ENCODE measurements around the gene FAM117A.

The FAM117A gene

DNA sequence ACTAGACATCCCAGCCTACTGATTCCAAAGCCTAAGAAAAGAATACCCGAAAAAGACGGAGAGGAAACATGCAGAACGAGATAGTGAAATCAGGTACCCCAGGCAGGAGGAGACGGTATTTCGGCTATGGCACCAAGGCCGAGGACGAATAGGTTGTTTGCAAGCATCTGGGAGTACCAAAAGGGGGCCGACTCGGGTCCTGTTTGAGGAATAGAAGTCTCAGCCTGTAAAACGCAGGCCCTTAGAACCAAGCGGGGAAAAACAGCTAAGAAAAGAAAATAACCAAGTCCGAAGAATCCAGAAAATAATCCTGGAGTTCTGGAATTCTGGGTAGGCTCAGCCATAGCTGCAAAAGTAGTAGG, 56.7 kb downstream of the FAM117A start:
- DNase-seq = no peak

DNA sequence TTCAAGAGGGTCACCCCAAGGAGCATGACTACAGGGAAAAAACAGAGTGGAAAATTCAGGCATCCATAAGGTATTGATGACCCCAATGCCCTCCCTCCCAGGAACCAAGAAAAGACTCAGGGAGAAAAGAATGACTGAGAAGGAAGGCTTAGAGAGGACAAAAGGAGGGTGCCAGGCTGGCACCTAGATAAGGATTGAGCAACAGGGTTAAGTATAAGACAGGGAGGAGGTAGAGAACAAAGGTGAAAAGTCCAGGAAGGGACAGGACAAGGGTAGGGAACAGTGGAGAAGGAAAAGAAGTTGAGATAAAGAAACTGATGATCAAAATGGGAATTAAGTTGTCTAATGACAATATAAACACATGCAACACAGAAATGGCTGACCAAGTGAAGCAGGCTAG, 58.7 kb downstream of the FAM117A start:
- no peak for DNase-seq

DNA sequence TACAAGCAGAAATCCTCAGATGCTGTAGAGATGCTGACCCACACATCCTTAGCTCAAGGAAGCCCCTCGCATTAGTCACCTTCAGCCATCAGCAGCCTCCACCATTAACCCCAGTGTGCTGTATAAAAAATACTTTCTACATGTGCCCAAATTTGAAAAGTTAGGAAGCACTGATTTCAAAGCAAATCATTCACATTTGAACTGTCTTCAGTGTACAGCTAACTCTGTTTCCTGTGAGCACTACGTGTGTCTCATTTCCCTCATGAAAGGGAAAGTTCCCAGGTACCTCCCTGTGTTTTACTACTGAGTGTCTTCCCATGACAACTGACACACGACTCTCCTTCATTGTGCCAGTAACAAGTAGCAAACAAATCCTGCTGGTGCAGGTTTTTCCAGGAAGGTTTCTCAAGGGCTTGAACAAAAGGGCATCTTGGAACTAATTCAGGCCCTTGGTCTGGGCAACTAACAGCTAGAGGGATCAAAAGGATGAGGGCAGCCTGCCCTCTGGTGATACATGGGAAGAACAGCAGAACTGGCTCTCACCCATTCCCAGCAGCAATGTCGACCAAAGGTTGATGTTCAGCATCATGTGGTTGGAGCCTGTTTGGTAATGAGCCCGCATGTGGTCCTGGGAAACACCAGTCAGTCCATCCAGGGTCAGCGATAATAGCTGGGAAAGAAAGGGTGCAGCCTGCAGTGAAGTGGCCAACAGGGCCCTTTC, 60.2 kb downstream of the FAM117A start:
- peak; percentile 55 for DNase-seq

DNA sequence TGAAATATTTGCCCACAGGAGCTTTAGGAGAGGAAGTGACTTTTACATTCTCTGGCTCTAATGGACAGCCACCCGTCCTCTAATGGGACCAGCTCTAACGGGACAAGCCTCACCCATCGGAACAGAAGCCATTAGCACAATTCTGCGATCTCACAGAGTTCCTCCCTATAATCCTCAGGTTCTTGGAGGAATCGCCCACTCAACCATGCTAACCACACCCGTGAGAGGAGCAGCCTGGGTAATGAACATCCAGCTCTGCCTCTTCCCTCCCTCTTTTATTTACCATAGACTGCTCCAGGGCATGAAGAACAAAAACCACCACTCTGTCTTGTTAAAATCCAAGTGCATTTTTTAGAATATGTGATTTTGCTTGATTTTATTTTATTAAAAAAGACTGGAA, 63.0 kb downstream of the FAM117A start:
- DNase-seq = no peak

DNA sequence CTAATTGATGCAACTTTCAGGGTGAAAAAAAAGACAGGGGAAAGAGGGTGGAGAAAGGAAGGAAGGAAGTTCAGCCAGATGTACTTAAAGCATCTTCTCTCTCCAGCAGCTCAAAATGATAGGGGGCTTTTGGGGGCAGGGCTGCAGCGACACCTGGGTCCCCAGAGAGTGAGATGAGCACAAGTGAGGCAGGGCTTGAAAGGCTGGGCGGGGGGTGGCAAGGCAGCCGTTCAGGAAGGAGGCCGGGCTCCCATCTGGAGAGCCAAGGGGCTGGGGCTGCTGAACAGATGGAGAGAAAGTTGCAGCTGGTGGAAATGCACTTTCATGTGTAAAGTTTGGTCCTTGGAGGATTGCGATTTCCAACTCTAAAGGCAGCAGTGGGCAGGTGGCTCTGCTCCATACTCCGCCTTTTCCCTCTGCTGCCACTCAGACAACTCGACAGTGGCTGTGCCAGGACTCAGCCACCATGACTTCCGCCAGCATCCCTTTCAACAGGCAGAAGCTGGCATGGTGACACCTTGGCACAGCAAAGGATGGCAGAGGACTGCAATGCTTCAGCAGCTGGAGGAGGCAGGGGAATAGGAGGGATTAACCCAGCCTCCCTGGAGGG, 63.9 kb downstream of the FAM117A start:
- no peak for DNase-seq

DNA sequence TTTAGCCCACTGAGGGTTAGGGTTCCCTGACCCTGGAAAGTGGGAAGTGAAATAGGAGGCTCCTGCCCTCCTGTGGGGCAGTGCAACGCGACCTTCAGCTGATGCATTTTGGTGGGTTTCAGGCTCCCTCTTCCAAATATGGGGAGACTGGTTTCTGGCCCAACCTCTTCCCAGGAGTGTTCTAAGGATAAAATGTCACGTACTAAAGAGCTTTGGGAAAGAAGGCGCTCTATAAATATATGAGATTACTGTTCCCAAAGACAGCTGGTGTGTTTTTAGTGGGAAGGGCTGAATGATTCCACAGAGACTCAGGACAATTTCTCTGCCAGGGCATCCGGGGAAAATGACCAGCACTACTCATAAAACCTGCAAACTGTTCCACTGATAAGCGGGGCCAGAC, 65.9 kb downstream of the FAM117A start:
- DNase-seq = no peak

DNA sequence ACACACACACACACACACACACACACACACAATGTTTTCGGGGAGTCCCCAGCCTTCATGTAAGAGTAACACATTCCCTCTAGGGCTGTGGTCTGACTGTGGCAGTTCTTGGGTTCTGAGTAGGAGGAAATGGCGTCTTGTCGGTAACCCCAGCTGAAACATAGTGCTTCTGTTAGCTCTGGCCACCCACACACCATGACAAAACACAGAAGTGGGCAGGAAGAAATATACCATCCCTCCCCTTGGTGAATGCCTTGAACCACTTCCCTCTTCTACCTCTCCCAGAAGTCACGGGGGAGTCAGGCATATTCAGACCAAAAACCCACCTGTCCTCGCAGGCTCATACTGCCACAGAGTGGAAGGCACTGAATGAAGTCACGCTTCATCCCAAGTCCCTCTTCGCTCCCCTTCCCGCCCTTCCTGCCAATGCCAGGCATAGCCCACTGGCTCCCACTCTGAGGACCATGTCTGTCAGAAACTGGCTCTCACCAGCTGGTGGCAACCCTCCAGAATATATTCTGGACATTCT, 67.6 kb downstream of the FAM117A start:
- DNase-seq = peak; percentile 91

DNA sequence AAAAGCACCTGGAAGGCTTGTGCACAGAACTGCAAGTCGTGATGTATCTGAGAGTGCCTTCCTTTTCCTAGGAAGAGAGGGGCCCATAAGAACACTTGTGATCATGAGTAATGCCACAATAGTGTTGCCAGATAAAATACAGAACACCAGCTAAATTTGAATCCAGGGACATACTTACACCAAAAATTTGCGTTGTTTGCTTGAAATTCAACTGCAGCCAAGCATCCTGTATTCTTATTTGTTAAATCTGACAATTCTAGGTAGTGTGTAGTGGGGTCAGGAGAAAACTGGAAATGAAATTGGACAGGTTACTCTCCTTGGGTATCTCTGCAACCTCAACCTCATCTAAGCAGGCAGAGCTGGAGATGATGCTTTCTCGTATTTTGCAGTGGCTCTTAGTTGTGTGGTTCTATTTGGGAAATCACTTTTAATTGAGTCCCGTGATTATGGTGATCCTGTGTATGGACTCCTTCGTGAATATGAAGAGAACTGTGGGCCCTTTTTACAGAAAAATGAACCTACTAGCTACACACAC, 68.2 kb downstream of the FAM117A start:
- DNase-seq = no peak

- DNase-seq = peak; percentile 45
These were observed 68.9 kb downstream of the FAM117A start for GRCh38 chr17:49694847-49695697.

DNA sequence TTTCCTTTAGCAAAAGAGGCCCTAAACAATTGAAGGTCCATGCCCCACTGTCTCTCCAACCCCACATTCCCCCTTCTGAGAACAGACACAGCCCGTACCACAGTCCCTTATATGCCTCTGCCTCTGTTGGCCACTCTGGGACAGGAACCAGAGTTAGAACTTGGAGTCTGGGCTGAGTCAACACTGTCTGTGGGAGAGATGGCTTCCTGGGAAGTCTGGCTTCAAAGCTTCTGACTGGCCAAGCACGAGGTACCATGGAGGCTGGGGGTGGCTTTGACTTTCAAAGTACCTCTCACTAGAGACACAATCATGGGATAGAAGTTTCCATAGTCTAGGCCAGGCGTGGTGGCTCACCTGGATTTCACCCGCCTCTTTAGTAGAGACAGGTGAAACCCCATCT, 71.2 kb downstream of the FAM117A start:
- no peak for DNase-seq

DNA sequence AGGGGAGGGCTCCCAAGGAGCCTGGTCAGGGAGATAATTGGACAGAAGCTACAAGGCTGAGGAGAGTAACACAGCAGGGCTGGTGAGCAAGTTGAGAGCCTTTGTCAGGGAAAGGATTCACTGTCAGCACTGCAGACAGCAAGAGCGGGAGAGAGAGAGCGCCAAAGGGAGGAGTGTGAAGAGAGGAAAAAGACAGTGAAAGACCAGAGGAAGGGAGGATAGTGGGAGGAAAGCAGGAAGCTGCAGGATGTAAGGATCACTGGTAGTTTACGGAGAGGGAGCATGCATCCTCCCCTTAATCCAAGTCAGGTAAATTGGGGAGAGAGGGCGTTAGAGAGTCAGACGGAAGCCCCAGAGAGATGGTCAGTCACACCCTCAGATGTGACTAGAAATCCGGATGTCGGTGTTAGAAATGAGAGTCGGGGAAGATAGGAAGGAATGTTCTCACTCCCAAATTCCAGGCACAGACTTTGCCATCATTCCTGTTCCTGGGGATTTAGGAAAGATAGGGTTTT, 72.2 kb downstream of the FAM117A start:
- DNase-seq = no peak

DNA sequence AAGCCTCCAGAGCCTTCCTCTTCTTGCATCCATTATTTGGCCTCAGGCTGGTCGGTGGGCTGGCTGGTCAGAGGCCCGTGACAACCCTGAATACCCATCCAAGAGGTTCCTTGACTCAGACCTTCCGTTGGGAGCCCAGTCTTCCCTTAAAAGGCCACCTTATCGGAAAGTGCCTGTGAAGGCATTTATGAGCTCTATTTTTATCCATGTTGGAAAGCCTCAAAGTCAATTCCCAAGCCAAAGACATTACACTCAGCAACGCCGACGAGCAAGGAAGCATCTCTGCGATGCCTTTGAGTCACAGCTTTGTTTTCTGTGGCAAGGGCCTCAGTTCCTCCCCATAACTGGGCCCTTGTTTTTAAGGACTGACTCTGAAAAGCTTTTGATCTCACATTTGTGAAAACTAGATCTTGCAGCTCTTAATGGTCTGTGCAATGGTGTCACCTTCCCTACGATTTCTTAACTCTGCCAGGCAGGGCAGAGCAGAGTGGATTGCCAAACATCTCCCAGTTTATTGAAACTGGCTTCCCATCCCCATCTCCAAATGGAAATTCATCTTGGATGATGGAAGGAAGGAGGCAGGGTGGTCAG, 72.8 kb downstream of the FAM117A start:
- DNase-seq = no peak

- no peak for DNase-seq
These were observed 73.7 kb downstream of the FAM117A start for GRCh38 chr17:49690256-49690655.

DNA sequence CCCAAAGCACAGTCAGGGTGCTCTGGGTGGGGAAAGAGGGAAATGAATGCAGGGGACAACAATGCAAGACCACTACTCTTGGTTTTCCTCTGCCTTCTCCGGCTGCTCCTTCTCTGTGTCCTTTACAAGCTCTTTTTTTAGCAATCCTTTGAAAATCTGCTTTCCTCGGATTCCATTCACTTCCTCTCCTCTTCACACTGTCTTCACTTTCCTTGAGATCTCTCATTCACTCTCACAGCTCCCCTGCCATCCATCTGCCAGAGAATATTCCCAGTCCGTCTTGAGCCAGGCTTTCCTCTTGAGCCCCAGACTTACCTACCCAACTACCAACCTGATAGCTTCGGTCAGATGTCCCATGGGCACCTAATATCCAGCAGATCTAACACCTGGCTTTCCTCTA, 75.1 kb downstream of the FAM117A start:
- DNase-seq = no peak

- peak; percentile 36 for DNase-seq
These were observed 75.9 kb downstream of the FAM117A start for GRCh38 chr17:49687878-49688491.

GRCh38 chr17:49681106-49681979, 82.6 kb downstream of the FAM117A start:
- DNase-seq = peak; percentile 31

GRCh38 chr17:49680314-49680713, 83.6 kb downstream of the FAM117A start:
- DNase-seq = no peak

DNA sequence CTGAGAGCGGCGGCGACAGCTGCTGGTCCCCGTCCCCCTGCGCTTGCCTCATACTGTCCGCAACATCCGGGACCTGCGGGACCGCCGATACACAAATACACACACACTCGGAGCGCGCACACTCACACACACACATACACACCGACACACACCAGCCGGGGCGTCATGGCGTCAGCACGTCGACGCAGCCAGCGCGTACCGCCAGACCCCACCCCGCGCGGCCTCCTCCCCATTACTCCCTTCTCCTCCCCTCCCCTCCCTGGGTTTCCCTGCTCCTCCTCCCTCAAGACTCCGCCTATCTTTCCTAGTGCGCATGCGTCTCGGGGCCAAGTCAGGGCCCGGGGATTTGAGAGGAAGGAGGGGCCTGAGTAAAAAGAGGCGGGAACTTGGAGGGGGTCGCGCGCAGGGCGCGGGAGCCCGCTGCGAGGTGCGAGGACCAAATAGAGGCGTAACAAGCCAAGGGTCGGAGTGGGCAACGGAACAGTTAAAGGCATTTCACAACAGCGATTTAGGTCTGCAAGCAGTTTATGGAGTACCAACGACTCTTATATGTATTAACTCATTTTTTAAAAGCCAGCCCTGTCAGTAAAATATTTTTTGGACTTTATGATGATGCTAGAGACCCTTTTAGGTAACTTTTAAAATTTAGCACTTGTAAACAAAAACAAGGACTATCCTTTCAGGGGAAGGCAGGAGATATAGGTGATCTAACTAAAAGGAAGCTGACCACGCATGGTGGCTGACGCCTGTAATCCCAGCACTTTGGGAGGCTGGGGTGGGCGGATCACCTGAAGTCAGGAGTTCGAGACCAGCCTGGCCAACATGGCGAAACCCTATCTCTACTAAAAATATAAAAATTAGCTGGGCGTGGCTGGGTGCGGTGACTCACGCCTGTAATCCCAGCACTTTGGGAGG, 85.7 kb downstream of the FAM117A start, which contains the start of gene SPOP:
TSS of gene SPOP (minus strand) at position 165 of the 915 bp plus-strand sequence. CDS start 55,287 bp downstream, outside the sequence.
- peak; percentile 99 for DNase-seq

GRCh38 chr17:49677134-49677932, 86.6 kb downstream of the FAM117A start:
- peak; percentile 95 for DNase-seq

Measured in inflammatory macrophage treated with lipopolysaccharide for 4 hours (primary cell).